PFSK-1 (cell line): ENCODE data around the gene CYP2B6.

Source experiments
- FOXP2 ChIP-seq: optimal IDR thresholded peaks from 2 replicates; pipeline ENCODE3; 2011; ENCODE audit warnings: borderline replicate concordance, control low read depth, inconsistent platforms; ENCODE audit not compliant: insufficient read depth; ENCODE audit errors: extremely low read length, extremely low read depth
- POLR2AphosphoS5 ChIP-seq: IDR thresholded peaks from 2 replicates; pipeline ENCODE4 v1.6.1; 2012; ENCODE audit warnings: low read depth, mild to moderate bottlenecking, control low read depth, low read length, moderate library complexity
- SIN3A ChIP-seq: IDR thresholded peaks from 2 replicates; pipeline ENCODE4 v1.6.1; 2012; ENCODE audit warnings: mild to moderate bottlenecking, low read length, moderate library complexity, borderline replicate concordance; ENCODE audit not compliant: insufficient read depth
- TAF1 ChIP-seq: IDR thresholded peaks from 2 replicates; pipeline ENCODE4 v1.6.1; 2012; ENCODE audit warnings: low read length, control low read depth, borderline replicate concordance; ENCODE audit not compliant: insufficient read depth
- TF ChIP-seq, protein P1 (sequence below), 2 experiments: IDR thresholded peaks; 2 replicates each; pipeline versions ENCODE4 v1.6.1 to v1.8.0; 2011 to 2012; ENCODE audit warnings: low read depth in 2 of 2, low read length in 2 of 2, control low read depth in 1 of 2, inconsistent platforms in 1 of 2, mild to moderate bottlenecking in 1 of 2, moderate library complexity in 1 of 2; ENCODE audit not compliant: insufficient read depth in 1 of 2

- TF ChIP-seq POLR2AphosphoS5 (no peak), TAF1 (no peak), SIN3A (no peak), FOXP2 (no peak)
- TF ChIP-seq, protein P1, sequence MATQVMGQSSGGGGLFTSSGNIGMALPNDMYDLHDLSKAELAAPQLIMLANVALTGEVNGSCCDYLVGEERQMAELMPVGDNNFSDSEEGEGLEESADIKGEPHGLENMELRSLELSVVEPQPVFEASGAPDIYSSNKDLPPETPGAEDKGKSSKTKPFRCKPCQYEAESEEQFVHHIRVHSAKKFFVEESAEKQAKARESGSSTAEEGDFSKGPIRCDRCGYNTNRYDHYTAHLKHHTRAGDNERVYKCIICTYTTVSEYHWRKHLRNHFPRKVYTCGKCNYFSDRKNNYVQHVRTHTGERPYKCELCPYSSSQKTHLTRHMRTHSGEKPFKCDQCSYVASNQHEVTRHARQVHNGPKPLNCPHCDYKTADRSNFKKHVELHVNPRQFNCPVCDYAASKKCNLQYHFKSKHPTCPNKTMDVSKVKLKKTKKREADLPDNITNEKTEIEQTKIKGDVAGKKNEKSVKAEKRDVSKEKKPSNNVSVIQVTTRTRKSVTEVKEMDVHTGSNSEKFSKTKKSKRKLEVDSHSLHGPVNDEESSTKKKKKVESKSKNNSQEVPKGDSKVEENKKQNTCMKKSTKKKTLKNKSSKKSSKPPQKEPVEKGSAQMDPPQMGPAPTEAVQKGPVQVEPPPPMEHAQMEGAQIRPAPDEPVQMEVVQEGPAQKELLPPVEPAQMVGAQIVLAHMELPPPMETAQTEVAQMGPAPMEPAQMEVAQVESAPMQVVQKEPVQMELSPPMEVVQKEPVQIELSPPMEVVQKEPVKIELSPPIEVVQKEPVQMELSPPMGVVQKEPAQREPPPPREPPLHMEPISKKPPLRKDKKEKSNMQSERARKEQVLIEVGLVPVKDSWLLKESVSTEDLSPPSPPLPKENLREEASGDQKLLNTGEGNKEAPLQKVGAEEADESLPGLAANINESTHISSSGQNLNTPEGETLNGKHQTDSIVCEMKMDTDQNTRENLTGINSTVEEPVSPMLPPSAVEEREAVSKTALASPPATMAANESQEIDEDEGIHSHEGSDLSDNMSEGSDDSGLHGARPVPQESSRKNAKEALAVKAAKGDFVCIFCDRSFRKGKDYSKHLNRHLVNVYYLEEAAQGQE (IDR thresholded peaks at IDR 0.05; ENCODE audit: insufficient read depth in 1 of 2, low read depth in 2 of 2, low read length in 2 of 2), result no peak
Observed at GRCh38 chr19:41025411-41025810, 34.3 kb downstream of the CYP2B6 start.
